G401.6 (cell line): Measurements from ENCODE around the gene CRACR2A.

Experiments used
- FAIRE-seq: peaks from 2 replicates; lab custom pipeline; 2012; peaks lifted over from hg19 to GRCh38; lab: Jason Lieb, UNC

Gene CRACR2A

DNA sequence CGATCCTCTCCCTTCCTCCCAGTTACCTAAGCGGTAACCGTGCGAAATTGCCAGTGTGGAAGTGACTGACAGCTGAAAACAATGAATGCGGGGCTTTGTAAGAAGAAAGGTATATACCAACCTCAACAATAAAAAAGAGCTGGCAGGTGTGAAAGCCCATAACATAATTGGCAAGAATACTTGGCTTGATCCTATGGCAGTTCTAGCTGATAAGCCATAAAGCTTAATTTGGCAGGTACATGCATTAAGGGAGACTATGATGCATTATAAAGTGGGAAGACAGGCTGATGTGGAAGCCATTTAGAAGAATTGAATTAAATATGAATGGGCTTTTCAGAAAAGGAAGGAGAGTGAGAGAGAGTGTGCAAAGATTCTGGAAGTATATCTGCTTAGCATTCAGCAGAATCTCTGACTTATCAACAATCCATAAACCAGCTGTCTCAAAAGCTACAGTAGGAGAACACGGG, 71.3 kb downstream of the CRACR2A start:
- no peak for FAIRE-seq

DNA sequence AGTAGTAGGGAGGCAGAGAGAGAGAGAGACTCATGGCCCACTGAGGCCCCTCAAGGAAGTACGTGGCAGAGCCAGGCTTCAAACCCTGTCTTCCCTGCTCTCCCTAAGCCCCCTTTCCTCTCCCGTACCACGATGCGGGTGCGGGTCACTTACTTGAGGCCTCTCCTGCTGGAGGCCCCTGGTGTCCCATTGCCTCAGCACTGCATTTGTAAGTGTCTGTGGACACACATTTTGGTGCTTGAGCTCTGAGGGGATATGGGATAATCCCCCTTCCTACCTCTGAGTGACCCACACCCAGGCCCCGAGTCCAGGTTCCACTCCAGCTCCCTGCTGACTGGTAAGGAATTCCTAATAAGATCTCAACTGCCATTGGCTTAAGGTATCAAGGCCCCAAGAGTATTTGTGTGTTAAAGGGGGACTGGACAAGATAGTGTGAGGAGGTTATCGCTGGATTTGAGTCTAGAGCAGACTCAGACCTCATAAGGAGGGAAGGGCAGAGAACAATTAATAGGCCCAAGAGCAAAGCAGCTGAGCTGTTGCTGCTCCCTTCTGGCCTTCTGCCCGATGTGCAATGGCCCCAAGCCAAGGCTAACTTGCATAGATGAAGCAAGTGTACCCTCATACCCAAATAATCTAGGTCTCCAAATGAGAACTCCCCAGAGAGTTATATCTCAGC, 71.9 kb downstream of the CRACR2A start:
- FAIRE-seq = no peak

DNA sequence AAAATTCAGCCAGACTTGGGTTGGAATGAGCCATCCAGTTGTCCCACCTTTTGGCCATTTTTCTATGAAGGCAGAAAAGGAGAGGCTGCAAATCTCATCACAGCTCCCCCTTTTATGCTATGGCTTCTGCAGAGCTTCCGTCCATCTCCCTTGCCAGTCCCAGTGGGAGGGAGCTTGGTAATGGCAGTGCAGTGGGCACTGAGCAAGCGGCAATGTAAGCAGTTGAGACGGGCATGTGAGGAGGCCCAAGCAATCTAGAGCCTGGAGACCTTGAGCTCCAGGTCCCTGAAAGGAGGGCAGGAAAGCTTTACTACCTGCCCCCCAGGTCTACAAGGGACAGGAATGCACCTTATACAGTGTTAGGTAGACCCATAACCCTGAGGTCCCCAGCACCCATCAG, 73.1 kb downstream of the CRACR2A start:
- FAIRE-seq = no peak

DNA sequence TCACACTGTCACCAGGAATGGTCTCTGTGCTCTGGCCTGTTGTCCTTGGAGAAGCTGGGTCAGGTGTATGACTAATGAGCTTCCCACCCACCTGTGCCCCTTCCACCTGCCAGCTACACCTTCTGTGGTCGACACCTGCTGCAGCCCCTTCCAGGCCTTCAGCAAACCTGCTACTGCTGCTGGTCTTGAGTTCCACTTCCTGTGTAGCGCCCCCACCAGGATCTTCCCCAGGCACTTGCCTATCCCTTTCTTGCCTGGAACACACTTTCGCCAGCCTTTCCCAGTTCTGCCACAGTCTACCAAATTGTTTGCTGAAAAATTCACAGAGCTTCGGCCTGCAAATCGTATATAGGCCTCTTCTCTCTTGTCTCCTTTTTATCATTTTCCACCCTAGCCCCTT, 75.3 kb downstream of the CRACR2A start:
- FAIRE-seq = no peak

DNA sequence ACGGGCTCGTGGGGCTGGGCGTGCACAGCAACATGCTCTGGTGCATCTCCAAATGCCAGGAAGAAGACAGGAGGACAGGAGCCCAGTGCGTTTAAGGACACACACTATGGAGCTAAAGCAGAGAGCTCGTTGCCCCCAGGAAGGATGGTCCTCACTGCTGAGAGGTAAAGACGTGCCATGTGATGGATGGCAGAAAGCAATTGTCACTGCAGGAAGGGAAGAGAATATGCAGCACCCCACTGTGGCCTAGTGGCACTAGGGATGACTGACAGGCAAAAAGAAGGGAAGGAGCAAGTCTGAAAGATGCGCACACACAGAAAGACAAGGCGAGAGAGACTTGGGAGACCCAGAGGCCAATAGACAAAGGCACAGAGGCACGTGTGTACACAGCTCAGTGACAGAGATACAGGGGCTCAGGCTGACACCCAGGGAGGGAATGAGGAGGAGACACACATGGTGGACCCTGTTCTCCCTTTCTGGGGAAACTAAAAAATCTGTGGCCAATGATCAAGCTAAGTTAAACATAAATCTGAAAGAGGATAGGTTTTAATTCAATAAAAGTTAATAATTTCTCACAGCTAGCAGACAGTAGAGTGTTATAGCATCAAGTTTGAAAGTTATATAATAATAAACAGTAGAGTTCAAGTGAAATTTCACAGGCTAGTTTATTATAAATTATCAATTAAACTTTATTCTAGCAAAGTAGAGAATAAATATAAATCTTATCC, 78.8 kb downstream of the CRACR2A start:
- FAIRE-seq = no peak

DNA sequence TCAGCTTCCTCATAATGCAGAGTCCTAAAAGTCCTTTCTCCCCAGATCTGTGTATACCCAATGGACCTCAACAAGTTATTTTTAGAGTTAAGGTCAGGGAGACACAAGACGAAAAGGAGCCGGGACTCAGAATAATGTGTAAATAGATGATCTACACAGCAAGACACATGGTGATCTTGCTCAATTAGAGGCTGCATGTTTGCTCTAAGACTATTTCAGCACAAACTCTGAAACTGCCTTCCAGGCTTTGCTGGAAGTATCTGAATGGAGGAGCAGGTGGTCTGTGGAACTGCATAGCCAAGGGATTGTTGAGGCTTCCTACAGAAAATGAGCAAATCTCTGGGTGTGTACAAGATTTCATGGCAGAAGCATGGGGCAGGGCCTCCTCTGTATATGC, 80.8 kb downstream of the CRACR2A start:
- no peak for FAIRE-seq

GRCh38 chr12:3671330-3672112, 81.4 kb downstream of the CRACR2A start:
- no peak for FAIRE-seq

DNA sequence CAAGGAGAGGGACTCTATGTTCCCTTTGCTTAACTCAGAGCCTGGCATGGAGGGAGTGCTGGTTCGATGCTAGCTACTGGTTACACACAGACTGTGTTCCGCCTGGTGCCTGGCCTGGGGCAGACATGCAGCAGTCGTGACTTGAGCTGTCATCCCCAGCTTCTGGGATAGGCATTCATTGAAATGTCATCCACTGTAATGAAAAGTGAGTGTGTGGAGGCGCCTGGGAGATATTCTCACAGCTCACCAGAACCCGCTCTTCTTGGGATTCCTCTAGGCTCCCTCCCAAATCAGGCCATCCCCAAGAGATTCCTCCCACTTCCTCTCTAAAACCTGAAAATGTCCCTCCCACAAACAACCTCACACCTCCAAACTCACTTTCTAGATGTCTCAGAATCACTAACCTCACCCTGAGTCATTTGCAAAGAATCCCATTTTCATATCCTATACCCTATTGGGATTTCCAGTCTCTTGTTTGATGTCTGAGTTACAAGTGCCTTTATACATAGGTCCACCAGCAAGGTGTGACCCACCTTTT, 82.8 kb downstream of the CRACR2A start:
- FAIRE-seq = no peak

- FAIRE-seq = no peak
These were observed 83.3 kb downstream of the CRACR2A start for GRCh38 chr12:3669594-3669993.

DNA sequence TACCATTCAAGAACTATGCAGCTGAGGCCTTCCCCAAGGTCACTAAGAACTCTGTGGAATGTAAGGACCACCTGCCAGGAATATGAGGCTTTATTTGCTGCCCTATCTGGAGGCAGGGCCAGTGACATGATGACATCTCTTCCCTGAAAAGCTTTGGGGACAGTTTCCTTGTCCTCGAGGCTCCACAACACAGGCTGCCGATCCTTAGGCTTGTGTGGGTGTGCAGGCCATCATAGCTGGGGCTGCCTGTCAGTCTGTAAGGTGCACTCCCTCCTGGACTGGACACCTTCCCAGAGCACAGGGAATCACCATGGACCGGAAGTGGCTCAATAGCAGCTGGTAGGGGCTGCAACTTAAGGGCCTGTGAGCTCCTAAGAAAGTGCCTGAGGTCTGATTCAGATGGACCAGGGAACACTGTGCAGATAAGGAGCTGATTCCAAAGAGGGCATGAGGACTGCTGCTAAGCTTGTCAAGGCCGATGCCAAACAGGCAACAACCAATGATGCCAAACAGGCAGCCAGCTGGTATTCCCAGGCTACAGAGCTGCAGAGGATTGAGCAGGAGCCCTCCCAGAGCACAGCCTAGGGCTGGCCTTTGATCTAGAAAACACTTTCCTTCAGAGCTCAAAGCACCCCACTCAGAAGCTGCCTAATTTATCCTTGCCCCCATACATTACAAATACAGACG, 84.3 kb downstream of the CRACR2A start:
- FAIRE-seq = no peak

DNA sequence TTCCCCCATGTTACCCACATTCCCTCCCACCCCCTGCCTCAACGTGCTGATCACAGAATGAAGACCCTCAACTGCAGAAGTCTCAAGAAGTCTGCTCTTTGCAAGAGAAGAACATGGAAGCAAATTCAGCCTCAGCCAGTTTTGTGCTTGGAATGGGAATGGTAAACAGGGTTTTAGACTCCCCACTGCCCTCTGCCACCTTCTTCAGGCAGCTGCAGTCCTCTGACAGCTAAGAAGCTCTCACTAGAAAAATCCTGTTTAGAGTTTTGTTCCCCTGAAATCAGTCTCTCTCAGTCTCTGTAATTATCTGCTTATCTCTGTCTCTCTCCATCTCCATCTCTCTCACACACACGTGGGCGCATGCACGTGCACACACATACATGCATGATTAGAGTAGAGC, 85.4 kb downstream of the CRACR2A start:
- no peak for FAIRE-seq

DNA sequence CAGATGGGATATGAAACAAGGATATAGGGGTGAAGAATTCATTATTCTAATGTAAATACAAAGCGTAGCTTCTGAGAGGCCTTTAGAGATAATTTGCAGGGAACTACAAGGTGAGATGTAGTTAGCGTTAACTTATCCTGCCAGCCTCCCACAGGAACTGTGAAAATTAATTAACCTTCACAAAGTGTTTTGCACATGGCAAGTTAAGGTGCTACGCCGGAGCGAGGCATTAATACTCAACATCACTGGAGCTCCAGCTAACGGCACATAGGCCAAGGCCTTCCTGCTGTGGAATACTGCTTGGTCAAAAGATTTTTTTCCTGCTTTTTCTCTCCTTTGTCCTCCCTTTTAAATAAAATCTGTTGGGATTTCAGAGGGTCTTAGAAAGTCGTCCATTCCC, 86.5 kb downstream of the CRACR2A start:
- FAIRE-seq = no peak

DNA sequence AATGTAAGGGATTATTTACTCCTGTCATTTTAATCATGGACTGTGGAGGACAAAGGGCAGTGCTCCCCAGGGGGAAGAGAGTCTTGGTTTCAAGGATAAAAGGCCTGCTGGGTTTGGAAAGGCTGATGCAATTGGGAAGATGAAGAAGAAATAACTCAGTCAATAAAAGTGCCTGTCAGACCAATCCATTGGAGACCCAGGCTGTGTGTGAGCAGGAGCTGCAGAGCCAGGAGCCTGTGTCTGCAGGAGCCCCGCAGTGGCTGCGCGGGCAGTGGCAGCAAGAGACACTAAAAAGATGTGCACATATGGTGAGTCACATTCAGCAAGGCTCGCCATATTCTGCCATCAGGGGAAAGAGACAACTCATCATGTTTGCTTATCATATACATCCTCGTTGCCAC, 90.4 kb downstream of the CRACR2A start:
- FAIRE-seq = no peak

DNA sequence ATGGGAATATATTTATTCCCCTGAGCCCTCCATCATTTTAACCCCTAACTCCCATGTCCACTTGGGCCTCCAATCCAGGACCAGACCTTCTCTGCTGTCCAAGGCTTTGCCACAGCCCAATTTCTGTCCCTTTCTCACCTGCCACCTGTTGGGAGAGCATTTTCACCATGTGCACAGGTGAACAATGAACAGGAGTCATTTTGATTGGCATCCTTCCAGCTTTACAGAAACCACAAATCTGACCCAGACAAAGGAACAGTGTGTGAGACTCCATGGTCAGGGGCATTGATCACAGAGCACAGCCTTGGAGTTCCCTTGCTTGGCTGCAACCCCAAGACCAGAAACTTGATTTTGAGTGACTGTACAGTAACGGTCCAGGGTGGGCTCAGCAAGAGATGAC, 91.9 kb downstream of the CRACR2A start:
- no peak for FAIRE-seq

- no peak for FAIRE-seq
These were observed 94.4 kb downstream of the CRACR2A start for GRCh38 chr12:3658327-3659163.

- no peak for FAIRE-seq
These were observed 95.8 kb downstream of the CRACR2A start for GRCh38 chr12:3656946-3657622.

- no peak for FAIRE-seq
These were observed 97.5 kb downstream of the CRACR2A start for GRCh38 chr12:3655328-3655900.

- no peak for FAIRE-seq
These were observed 101.1 kb downstream of the CRACR2A start for GRCh38 chr12:3651585-3652424.

- no peak for FAIRE-seq
These were observed 105.4 kb downstream of the CRACR2A start for GRCh38 chr12:3647504-3647903.
